IPS DF 6.9 (cell line): ENCODE data around the gene RERE.
A peak's percentile ranks its signal among the peaks of the same experiment; 100 is the strongest.

Experiments
- DNase-seq: peaks from one replicate; pipeline ENCODE4 v3.0.0-alpha.2; 2013; ENCODE audit warnings: low read depth, low spot score
- H3K27ac ChIP-seq: one replicate; pipeline ENCODE4 v1.5.1; 2013; ENCODE audit warnings: low read length, control low read depth
- H3K27me3 ChIP-seq: 2 replicates; pipeline ENCODE4 v1.6.1; 2013; ENCODE audit warnings: mild to moderate bottlenecking, low read length; ENCODE audit not compliant: control insufficient read depth, insufficient read depth
- H3K36me3 ChIP-seq: 2 replicates; pipeline ENCODE4 v1.6.1; 2013; ENCODE audit warnings: low read length; ENCODE audit not compliant: control insufficient read depth, insufficient read depth
- H3K4me1 ChIP-seq: 2 replicates; pipeline ENCODE4 v1.6.1; 2013; ENCODE audit warnings: low read length; ENCODE audit not compliant: control insufficient read depth, insufficient read depth
- H3K4me3 ChIP-seq: 2 replicates; pipeline ENCODE4 v1.5.1; 2013; ENCODE audit warnings: mild to moderate bottlenecking, low read length
- H3K9me3 ChIP-seq: 2 replicates; pipeline ENCODE4 v1.6.1; 2013; ENCODE audit warnings: low read length, inconsistent platforms; ENCODE audit not compliant: control insufficient read depth, insufficient read depth
- WGBS: extraction: QIAGEN DNeasy Blood & Tissue Kit; methylation state at CpG from one replicate; pipeline ENCODE4 v1.1.7; 2013; ENCODE audit warnings: mixed read lengths, missing lambda C conversion rate; ENCODE audit not compliant: insufficient read length, insufficient coverage; 5-methylcytosine and 5-hydroxymethylcytosine counted together

RERE gene

GRCh38 chr1:8431784-8432183 lies 385.7 kb downstream of the RERE start:
- Histone ChIP-seq H3K27me3 (no peaks in the 10 kb centered on the region), H3K4me3 (no peak overlapping the region), H3K36me3 (no peaks in the 10 kb centered on the region), H3K9me3 (no peaks in the 10 kb centered on the region), H3K27ac (no peak overlapping the region), H3K4me1 (peaks cover 2% of the 10 kb centered on the region)
- DNase-seq, result no peak
- no CpG with 5 or more reads among the region's 7 CpGs for WGBS

DNA sequence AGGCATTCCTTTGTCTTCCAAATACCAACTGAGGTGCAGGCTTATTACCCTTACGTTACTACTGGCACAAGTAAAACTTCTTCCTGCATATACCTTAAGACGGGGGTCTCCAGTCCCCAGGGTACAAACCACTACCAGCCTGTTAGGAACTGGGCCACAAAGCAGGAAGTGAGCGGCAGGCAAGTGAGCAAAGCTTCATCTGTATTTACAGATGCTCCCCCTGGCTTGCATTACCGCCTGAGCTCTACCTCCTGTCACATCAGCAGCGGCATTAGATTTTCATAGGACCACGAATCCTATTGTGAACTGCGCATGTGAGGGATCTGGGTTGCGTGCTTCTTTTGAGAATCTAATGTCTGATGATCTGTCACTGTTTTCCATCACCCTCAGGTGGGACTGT lies 386.4 kb downstream of the RERE start:
- no peak for DNase-seq
- Histone ChIP-seq H3K4me3 (no peak overlapping the region), H3K36me3 (no peaks in the 10 kb centered on the region), H3K27me3 (no peaks in the 10 kb centered on the region), H3K9me3 (no peaks in the 10 kb centered on the region), H3K4me1 (peaks cover 2% of the 10 kb centered on the region), H3K27ac (no peak overlapping the region)
- WGBS, result no CpG with 5 or more reads among the region's 8 CpGs

DNA sequence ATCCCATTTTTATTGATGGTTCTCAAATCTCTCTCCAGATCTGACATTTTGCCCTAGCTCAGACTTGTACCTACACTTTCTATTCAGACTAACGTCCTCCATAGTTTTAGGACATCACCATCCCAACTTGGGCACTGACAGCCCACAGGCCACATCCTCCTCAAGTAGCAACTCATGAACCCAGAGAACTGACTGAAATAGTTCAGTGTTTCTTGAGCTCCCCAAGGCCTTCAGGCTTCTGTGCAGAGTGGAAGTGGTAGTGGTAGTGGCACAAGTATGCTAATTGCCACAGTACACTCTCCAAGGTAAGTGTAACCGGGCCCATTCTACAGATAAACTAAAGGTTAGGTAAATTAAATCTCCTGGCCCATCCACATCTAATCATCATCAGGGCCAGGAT lies 387.0 kb downstream of the RERE start:
- H3K27ac ChIP-seq, result no peak overlapping the region
- H3K36me3 ChIP-seq, result no peaks in the 10 kb centered on the region
- no peaks in the 10 kb centered on the region for H3K9me3 ChIP-seq
- H3K27me3 ChIP-seq, result no peaks in the 10 kb centered on the region
- peaks cover 3% of the 10 kb centered on the region for H3K4me1 ChIP-seq
- no CpG with 5 or more reads among the region's 2 CpGs for WGBS
- H3K4me3 ChIP-seq, result no peak overlapping the region
- DNase-seq, result no peak

GRCh38 chr1:8429549-8430110 lies 387.8 kb downstream of the RERE start:
- no peaks in the 10 kb centered on the region for H3K36me3 ChIP-seq
- H3K27me3 ChIP-seq, result no peaks in the 10 kb centered on the region
- H3K4me1 ChIP-seq, result peaks cover 9% of the 10 kb centered on the region
- H3K9me3 ChIP-seq, result no peaks in the 10 kb centered on the region
- no CpG with 5 or more reads among the region's 2 CpGs for WGBS
- H3K27ac ChIP-seq, result no peak overlapping the region
- DNase-seq, result no peak
- no peak overlapping the region for H3K4me3 ChIP-seq

GRCh38 chr1:8428441-8428840 lies 389.0 kb downstream of the RERE start:
- DNase-seq, result no peak
- no peak overlapping the region for H3K27ac ChIP-seq
- H3K4me1 ChIP-seq, result peaks cover 9% of the 10 kb centered on the region
- H3K36me3 ChIP-seq, result no peaks in the 10 kb centered on the region
- H3K4me3 ChIP-seq, result no peak overlapping the region
- no CpG with 5 or more reads among the region's 5 CpGs for WGBS
- no peaks in the 10 kb centered on the region for H3K27me3 ChIP-seq
- H3K9me3 ChIP-seq, result no peaks in the 10 kb centered on the region

GRCh38 chr1:8427986-8428385 lies 389.5 kb downstream of the RERE start:
- Histone ChIP-seq H3K27me3 (no peaks in the 10 kb centered on the region), H3K27ac (no peak overlapping the region), H3K36me3 (no peaks in the 10 kb centered on the region), H3K9me3 (no peaks in the 10 kb centered on the region), H3K4me3 (no peak overlapping the region), H3K4me1 (peaks cover 9% of the 10 kb centered on the region)
- no CpG with 5 or more reads among the region's 5 CpGs for WGBS
- DNase-seq, result no peak

GRCh38 chr1:8427493-8427892 lies 389.9 kb downstream of the RERE start:
- no CpG with 5 or more reads among the region's 5 CpGs for WGBS
- no peak overlapping the region for H3K4me3 ChIP-seq
- no peaks in the 10 kb centered on the region for H3K27me3 ChIP-seq
- no peaks in the 10 kb centered on the region for H3K9me3 ChIP-seq
- no peak overlapping the region for H3K27ac ChIP-seq
- no peaks in the 10 kb centered on the region for H3K36me3 ChIP-seq
- DNase-seq, result no peak
- peaks cover 9% of the 10 kb centered on the region for H3K4me1 ChIP-seq

DNA sequence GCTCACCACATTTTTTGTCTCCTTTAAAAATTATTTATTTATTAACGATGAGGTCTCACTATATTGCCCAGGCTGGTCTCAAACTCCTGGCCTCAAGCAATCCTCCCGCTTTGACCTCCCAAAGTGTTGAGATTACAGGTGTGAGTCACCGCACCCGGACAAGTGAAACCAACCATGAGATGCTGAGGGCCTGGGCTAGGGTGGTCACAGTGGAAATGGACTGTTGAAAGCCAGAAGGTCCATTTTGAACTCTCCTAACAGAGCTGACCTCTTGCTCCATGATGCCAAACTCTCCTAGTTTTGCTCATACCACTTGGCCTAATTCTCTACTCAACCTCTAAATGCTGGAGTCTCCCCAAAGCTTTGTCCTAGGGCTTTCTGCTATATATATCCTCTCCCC lies 390.4 kb downstream of the RERE start:
- Histone ChIP-seq H3K27ac (no peak overlapping the region), H3K4me3 (no peak overlapping the region), H3K36me3 (no peaks in the 10 kb centered on the region), H3K4me1 (peaks cover 9% of the 10 kb centered on the region), H3K27me3 (no peaks in the 10 kb centered on the region), H3K9me3 (no peaks in the 10 kb centered on the region)
- no peak for DNase-seq
- no CpG with 5 or more reads among the region's 4 CpGs for WGBS

DNA sequence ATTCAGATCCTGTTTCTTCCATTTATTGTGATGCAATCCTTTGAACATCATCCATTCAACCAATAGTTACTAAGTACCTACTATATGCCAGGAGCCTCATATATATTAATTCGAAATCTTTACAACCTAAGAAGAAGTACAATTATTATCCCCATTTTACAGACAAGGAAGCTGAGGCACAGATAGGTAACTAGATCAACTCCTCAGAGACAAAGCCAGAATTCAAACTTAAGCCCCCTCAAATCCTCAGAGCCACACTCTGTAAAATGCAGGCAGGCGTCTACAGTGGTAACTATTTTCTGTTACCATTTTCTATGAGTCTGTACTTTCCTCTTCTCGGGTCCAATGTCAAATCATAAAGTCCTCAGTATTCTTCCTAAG lies 391.7 kb downstream of the RERE start:
- Histone ChIP-seq H3K27ac (no peak overlapping the region), H3K27me3 (no peaks in the 10 kb centered on the region), H3K36me3 (no peaks in the 10 kb centered on the region), H3K4me1 (peaks cover 9% of the 10 kb centered on the region; the same call in 1 of the 2 replicates), H3K4me3 (no peak overlapping the region), H3K9me3 (no peaks in the 10 kb centered on the region)
- DNase-seq, result no peak
- WGBS, result no CpG with 5 or more reads among the region's 3 CpGs

DNA sequence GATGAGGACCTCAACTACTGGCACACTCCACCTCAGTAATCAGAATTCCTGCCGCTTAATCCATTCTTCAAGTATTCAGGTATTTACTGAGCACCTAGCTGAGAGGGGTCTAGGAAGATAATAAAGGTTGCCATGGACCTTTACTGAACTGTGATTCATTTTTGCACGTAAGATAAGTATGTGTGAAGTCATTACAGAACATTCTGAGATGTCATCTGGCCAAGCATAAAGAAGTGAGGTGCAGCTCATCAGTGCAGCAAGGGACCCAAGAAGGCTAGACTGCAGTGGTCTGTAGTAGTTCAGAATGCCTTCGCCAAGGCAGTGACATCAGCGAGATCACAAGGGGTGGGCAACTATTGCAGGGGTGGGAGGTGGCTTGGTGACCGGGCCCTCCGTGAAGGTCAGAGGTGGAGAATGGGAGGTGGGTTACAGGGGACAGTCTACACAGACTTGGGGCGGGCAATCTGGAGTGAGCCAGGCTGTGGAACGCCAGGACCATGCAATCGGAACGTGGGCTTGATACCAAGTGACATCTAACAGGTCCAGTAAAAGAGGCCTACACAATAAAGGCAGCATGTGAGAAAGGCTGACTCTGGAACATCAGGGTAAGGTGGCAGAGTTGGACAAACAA lies 392.2 kb downstream of the RERE start:
- no peak for DNase-seq
- H3K27me3 ChIP-seq, result no peaks in the 10 kb centered on the region
- no peaks in the 10 kb centered on the region for H3K36me3 ChIP-seq
- no peak overlapping the region for H3K4me3 ChIP-seq
- H3K9me3 ChIP-seq, result no peaks in the 10 kb centered on the region
- WGBS, result no CpG with 5 or more reads among the region's 10 CpGs
- H3K27ac ChIP-seq, result no peak overlapping the region
- H3K4me1 ChIP-seq, result peaks cover 9% of the 10 kb centered on the region; the same call in 1 of the 2 replicates

GRCh38 chr1:8424539-8425116 lies 392.8 kb downstream of the RERE start:
- no peaks in the 10 kb centered on the region for H3K36me3 ChIP-seq
- H3K4me3 ChIP-seq, result peak overlapping the region; percentile 59; the same call in 1 of the 2 replicates
- DNase-seq, result no peak
- peaks cover 9% of the 10 kb centered on the region; the same call in 1 of the 2 replicates for H3K4me1 ChIP-seq
- no peak overlapping the region for H3K27ac ChIP-seq
- no peaks in the 10 kb centered on the region for H3K27me3 ChIP-seq
- H3K9me3 ChIP-seq, result no peaks in the 10 kb centered on the region
- no CpG with 5 or more reads among the region's 9 CpGs for WGBS
